Glomerular endothelial cell (primary cell): ENCODE results near the gene SEC31A. TPM values are rescaled to one million over a fixed set of nuclear protein-coding genes. Genes with fewer than 3 reads are reported as not detected.
"Not testable (repeated sequence)": the region's sequence is repeated elsewhere in the genome, so short reads cannot be mapped to it uniquely, and the experiment has no call there.

Experiments
- DNase-seq: peaks from one replicate; pipeline ENCODE4 v3.0.0-alpha.2; 2011; ENCODE audit warnings: low read depth, low spot score; ENCODE audit errors: extremely low read depth
- total RNA-seq: library from RNA; depleted of rRNA; stranded (reverse); fragments of >200 nt; gene quantifications from 2 replicates; pipeline ENCODE4 v1.2.3, GENCODE V29; 2015

Gene SEC31A
- total RNA-seq, 1 donor from 2014 or later, result 304 TPM

DNA sequence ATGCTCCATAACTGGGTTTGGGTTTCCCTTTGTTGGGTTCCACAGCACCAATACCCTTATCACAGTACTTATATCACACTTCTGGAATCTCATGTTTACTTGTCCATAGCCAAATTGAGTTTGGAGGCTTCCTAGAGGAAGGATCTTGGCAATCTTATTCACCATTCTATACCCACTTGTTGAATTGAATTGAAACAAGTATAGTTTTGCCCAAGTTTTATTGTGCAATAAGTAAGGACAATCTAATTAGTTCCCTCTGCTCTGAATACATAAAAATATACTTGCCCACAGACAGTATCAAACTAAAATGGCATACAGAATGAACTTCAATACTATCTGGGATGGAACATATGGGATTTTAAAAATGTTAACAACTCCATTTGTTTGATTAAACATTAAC, 40.3 kb downstream of the SEC31A start:
- DNase-seq, result no peak

GRCh38 chr4:82848706-82849105, 42.2 kb downstream of the SEC31A start:
- no peak for DNase-seq

GRCh38 chr4:82842593-82842992, 48.4 kb downstream of the SEC31A start:
- DNase-seq, result no peak

GRCh38 chr4:82839624-82840023, 51.3 kb downstream of the SEC31A start:
- no peak for DNase-seq

DNA sequence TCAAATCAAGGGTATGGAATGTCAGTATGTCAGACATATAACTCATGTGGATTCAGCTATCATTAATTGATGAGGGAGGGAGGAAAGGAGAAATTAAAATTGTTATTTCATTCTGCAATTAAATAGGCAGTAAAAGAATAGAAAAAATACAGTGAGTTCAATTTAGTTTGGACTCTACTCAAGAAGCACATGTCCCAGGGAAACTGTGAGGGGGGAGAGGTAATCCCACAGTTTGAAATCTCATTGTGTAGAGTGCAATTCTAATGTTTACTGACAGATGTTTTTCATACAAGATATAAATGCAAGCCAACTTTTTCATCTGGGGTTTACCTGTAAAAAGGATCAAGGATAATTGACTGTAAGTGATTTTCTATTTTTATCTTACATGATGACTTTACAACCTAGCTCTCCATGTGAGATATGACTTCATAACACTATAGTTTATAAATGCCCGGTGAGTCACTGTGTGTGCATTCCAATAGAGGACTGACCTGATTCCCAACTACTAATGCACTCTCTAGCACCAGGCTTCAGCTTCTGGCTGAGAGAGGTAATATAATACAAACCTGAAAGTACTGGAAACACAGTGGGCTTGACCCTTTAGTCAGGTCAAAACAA, 57.1 kb downstream of the SEC31A start:
- DNase-seq, result no peak

DNA sequence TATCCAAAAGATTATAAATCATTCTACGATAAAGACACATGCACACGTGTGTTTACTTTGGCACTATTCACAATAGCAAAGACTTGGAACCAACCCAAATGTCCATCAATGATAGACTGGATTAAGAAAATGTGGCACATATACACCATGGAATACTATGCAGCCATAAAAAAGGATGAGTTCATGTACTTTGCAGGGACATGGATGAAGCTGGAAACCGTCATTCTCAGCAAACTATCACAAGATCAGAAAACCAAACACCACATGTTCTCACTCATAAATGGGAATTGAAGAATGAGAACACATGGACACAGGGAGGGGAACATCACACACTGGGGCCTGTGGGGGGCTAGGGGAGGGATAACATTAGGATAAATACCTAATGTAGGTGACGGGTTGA, 57.9 kb downstream of the SEC31A start:
- not testable (repeated sequence) for DNase-seq

- DNase-seq, result no peak
Observed at GRCh38 chr4:82825425-82825824, 65.5 kb downstream of the SEC31A start.

- no peak for DNase-seq
Observed at GRCh38 chr4:82823062-82823461, 67.9 kb downstream of the SEC31A start.

GRCh38 chr4:82820689-82821088, 70.3 kb downstream of the SEC31A start:
- no peak for DNase-seq

GRCh38 chr4:82818664-82819662, 72.0 kb downstream of the SEC31A start:
- no peak for DNase-seq

DNA sequence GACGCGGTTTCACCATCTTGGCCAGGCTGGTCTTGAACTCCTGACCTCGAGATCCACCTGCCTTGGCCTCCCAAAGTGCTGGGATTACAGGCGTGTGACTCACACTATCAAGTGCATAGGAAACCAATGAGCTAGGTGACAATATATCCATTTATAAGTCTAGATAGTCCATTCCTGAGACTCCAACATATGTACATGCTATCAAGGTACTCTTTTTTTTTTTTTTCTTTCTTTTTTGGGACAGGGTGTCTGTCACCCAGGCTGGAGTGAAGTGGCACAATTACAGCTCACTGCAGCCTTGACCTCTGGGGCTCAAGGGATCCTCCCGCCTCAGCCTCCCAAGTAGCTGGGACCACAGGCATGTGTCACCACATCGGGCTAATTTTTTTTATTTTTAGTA, 74.1 kb downstream of the SEC31A start:
- DNase-seq, result not testable (repeated sequence)

GRCh38 chr4:82814034-82814433, 76.9 kb downstream of the SEC31A start:
- no peak for DNase-seq

- no peak for DNase-seq
Observed at GRCh38 chr4:82811838-82812341, 79.1 kb downstream of the SEC31A start.

GRCh38 chr4:82811392-82811791, 79.6 kb downstream of the SEC31A start:
- no peak for DNase-seq

- no peak for DNase-seq
Observed at GRCh38 chr4:82810176-82810575, 80.8 kb downstream of the SEC31A start.

GRCh38 chr4:82809619-82810018, 81.3 kb downstream of the SEC31A start:
- no peak for DNase-seq

GRCh38 chr4:82803746-82804145, 87.2 kb downstream of the SEC31A start:
- DNase-seq, result no peak

- no peak for DNase-seq
Observed at GRCh38 chr4:82802911-82803310, 88.0 kb downstream of the SEC31A start.

- no peak for DNase-seq
Observed at GRCh38 chr4:82801910-82802521, 88.9 kb downstream of the SEC31A start.

DNA sequence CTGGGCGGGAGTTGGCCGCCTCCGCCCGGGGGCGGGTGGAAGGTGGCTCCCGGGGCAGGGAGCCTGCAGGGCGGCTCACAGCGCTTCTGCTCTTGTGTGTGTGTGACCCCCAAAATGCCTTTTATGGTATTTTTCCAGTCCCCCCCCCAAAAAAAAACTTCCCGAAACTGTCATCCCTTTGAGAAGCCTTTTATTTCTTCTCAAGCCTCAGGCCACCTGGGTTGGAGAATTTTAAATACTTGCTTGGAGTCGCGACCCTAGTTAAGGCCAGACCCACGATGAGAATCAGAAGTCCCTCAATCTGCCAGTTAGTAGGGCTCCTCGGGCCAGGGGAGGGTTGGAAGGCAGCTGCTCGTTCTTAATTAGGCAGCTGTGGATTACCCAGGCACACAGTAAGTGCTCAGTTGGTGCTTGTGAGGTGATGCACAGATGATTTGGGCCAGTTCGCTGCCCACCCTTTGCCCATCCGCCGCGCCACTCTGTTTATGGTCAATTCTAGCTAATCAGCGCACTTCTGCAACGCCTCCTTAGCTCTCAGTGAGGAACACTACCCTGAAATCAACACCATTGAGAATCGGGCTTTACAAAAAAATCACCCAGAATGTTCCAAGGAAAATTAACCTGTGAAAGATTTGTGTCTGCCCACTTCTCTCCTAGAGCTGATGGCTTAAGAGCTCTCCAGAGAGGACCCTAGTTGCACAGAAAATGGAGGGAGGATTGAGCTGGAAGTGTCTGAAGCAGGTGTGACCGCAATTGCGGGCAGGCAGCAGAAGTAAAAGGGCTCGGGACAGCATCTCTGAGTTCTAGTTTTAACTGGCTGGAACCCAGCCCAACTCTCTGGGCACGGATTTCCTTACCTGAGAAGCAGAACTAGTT, 91.7 kb downstream of the SEC31A start:
- DNase-seq, result no peak
